Measurements from ENCODE around the gene TAS2R14. TPM values are rescaled to one million over a fixed set of nuclear protein-coding genes. Genes with fewer than 3 reads are reported as not detected.

Gene TAS2R14
- total RNA-seq, 6 experiments from 2014 or later, result 0.81 to 4.2 (median 1.6) TPM

GRCh38 chr12:10960211-10960610, 21.1 kb upstream of the TAS2R14 start:
- no peak for DNase-seq
- Histone ChIP-seq H3K36me3 (no peaks in the 10 kb centered on the region), H3K4me1 (no peaks in the 10 kb centered on the region), H3K27me3 (no peaks in the 10 kb centered on the region), H3K9me3 (no peaks in the 10 kb centered on the region), H3K4me3 (no peak overlapping the region), H3K27ac (no peak overlapping the region)
- 68% methylated on average over 4 of the region's 4 CpGs for WGBS (ENCODE audit: insufficient coverage, low coverage, low lambda C conversion rate, missing lambda C conversion rate)
- no peak for TF ChIP-seq CTCF (IDR thresholded peaks at IDR 0.05)
- no peak for TF ChIP-seq POLR2A (IDR thresholded peaks at IDR 0.05)
- no peak for ATAC-seq
- intact Hi-C loops (cut with DNase I), result no loop called here

GRCh38 chr12:10959804-10960203, 20.7 kb upstream of the TAS2R14 start:
- Histone ChIP-seq H3K27ac (no peak overlapping the region), H3K36me3 (no peaks in the 10 kb centered on the region), H3K9me3 (no peaks in the 10 kb centered on the region), H3K4me3 (no peak overlapping the region), H3K27me3 (no peaks in the 10 kb centered on the region), H3K4me1 (no peaks in the 10 kb centered on the region)
- DNase-seq, result no peak
- intact Hi-C loops (cut with DNase I), result no loop called here
- no peak for ATAC-seq
- 90% methylated on average over 2 of the region's 2 CpGs for WGBS (ENCODE audit: insufficient coverage, low coverage, low lambda C conversion rate, missing lambda C conversion rate)
- no peak for TF ChIP-seq POLR2A (IDR thresholded peaks at IDR 0.05)
- no peak for TF ChIP-seq CTCF (IDR thresholded peaks at IDR 0.05)

- Histone ChIP-seq H3K4me3 (no peak overlapping the region), H3K27ac (no peak overlapping the region), H3K27me3 (no peaks in the 10 kb centered on the region), H3K4me1 (no peaks in the 10 kb centered on the region), H3K36me3 (no peaks in the 10 kb centered on the region), H3K9me3 (no peaks in the 10 kb centered on the region)
- intact Hi-C loops (cut with DNase I), result no loop called here
- DNase-seq, result no peak
- TF ChIP-seq CTCF (IDR thresholded peaks at IDR 0.05), result no peak
- TF ChIP-seq POLR2A (IDR thresholded peaks at IDR 0.05), result no peak
- no peak for ATAC-seq
Observed at GRCh38 chr12:10957741-10958140, 18.7 kb upstream of the TAS2R14 start.

GRCh38 chr12:10956085-10956484, 17.0 kb upstream of the TAS2R14 start:
- ATAC-seq (peak in 1 of 4 donors; percentile 60), DNase-seq (no peak)
- intact Hi-C loops (cut with DNase I), result no loop called here
- Histone ChIP-seq H3K27ac (no peak overlapping the region), H3K4me3 (no peak overlapping the region), H3K9me3 (no peaks in the 10 kb centered on the region), H3K36me3 (no peaks in the 10 kb centered on the region), H3K27me3 (no peaks in the 10 kb centered on the region), H3K4me1 (no peaks in the 10 kb centered on the region)
- no peak for TF ChIP-seq POLR2A (IDR thresholded peaks at IDR 0.05)
- TF ChIP-seq CTCF (IDR thresholded peaks at IDR 0.05), result no peak

- Histone ChIP-seq H3K36me3 (no peaks in the 10 kb centered on the region), H3K4me1 (no peaks in the 10 kb centered on the region), H3K27ac (no peak overlapping the region), H3K9me3 (no peaks in the 10 kb centered on the region), H3K27me3 (no peaks in the 10 kb centered on the region), H3K4me3 (no peak overlapping the region)
- 79% methylated on average over 3 of the region's 4 CpGs for WGBS (ENCODE audit: insufficient coverage, low coverage, low lambda C conversion rate, missing lambda C conversion rate)
- intact Hi-C loops (cut with DNase I), result no loop called here
- DNase-seq, result no peak
- TF ChIP-seq POLR2A (IDR thresholded peaks at IDR 0.05) (no peak), CTCF (IDR thresholded peaks at IDR 0.05) (no peak)
- peak in 1 of 4 donors; percentile 42 for ATAC-seq
Observed at GRCh38 chr12:10952645-10953044, 13.6 kb upstream of the TAS2R14 start.

Data from right lobe of liver (tissue), 6 donors.